Natural killer cell treated with Interleukin-12 subunit alpha and Interleukin-12 subunit beta and Interleukin-15 and Interleukin-18, amount 100 ng/mL, for 72 hours (primary cell): Measurements from ENCODE around the gene OR13J1. TPM values are rescaled to one million over a fixed set of nuclear protein-coding genes. Genes with fewer than 3 reads are reported as not detected.

Experiments
- ATAC-seq, 2 donors: fragments of 150-1000 bp; cut with Tn5 transposase in 1 of 2; sonication (Bioruptor Pico), chemical (Tn5 transposase) in 1 of 2; 2 replicates each; pipeline ENCODE4 v1.10.0; 2021
- DNase-seq: peaks from one replicate; pipeline ENCODE4 v3.0.0; 2022; ENCODE audit warnings: low spot score
- H3K27ac Mint-ChIP-seq, 2 donors: 1 replicate in 1 of 2; 2 replicates in 1 of 2; pipeline ENCODE4 v1.8.0; 2022; ENCODE audit warnings: mixed read lengths in 2 of 2, mild to moderate bottlenecking in 1 of 2, moderate library complexity in 1 of 2
- H3K27me3 Mint-ChIP-seq, 2 donors: 1 replicate in 1 of 2; 2 replicates in 1 of 2; pipeline ENCODE4 v1.8.0; 2022; ENCODE audit warnings: mixed read lengths in 2 of 2
- H3K36me3 Mint-ChIP-seq: one replicate; pipeline ENCODE4 v1.8.0; 2022; ENCODE audit warnings: mixed read lengths
- H3K4me1 Mint-ChIP-seq, 2 donors: 1 replicate in 1 of 2; 2 replicates in 1 of 2; pipeline ENCODE4 v1.8.0; 2022; ENCODE audit warnings: low read depth in 2 of 2, mixed read lengths in 2 of 2, mild to moderate bottlenecking in 1 of 2
- H3K4me3 Mint-ChIP-seq: one replicate; pipeline ENCODE4 v1.8.0; 2022; ENCODE audit warnings: mixed read lengths
- H3K9me3 Mint-ChIP-seq: 2 replicates; pipeline ENCODE4 v1.8.0; 2022; ENCODE audit warnings: mixed read lengths
- total RNA-seq, 2 donors: library from RNA; stranded (reverse); gene quantifications; one replicate each; pipeline ENCODE4 v1.2.3, GENCODE V29; 2022

The OR13J1 gene
- total RNA-seq, 2 donors from 2014 or later = not detected

- Mint-ChIP-seq H3K36me3 (no peaks in the 10 kb centered on the region), H3K27ac (no peak overlapping the region), H3K4me1 (peaks cover 15 to 19% of the 10 kb centered on the region in 2 donors), H3K27me3 (no peaks in the 10 kb centered on the region), H3K9me3 (no peaks in the 10 kb centered on the region), H3K4me3 (peak overlapping the region; percentile 97)
- DNase-seq (no peak), ATAC-seq (no peak)
Measured at GRCh38 chr9:35827486-35827885, 42.7 kb downstream of the OR13J1 start.

GRCh38 chr9:35826071-35826701 is 44.0 kb downstream of the OR13J1 start:
- ATAC-seq = no peak
- Mint-ChIP-seq H3K9me3 (no peaks in the 10 kb centered on the region), H3K27me3 (no peaks in the 10 kb centered on the region), H3K4me1 (peaks cover 15 to 19% of the 10 kb centered on the region in 2 donors), H3K27ac (no peak overlapping the region), H3K36me3 (no peaks in the 10 kb centered on the region), H3K4me3 (no peak overlapping the region)
- DNase-seq = no peak

GRCh38 chr9:35822926-35823325 is 47.3 kb downstream of the OR13J1 start:
- no peak overlapping the region for H3K27ac Mint-ChIP-seq
- no peak overlapping the region for H3K4me3 Mint-ChIP-seq
- peaks cover 0 to 4% of the 10 kb centered on the region in 2 donors for H3K4me1 Mint-ChIP-seq
- H3K27me3 Mint-ChIP-seq = no peaks in the 10 kb centered on the region
- no peaks in the 10 kb centered on the region for H3K36me3 Mint-ChIP-seq
- DNase-seq (no peak), ATAC-seq (no peak)
- H3K9me3 Mint-ChIP-seq = no peaks in the 10 kb centered on the region

GRCh38 chr9:35820076-35820475 is 50.1 kb downstream of the OR13J1 start:
- H3K27me3 Mint-ChIP-seq = no peaks in the 10 kb centered on the region
- H3K4me1 Mint-ChIP-seq = peaks cover 4 to 6% of the 10 kb centered on the region in 2 donors
- no peaks in the 10 kb centered on the region for H3K9me3 Mint-ChIP-seq
- DNase-seq (no peak), ATAC-seq (no peak)
- no peaks in the 10 kb centered on the region for H3K36me3 Mint-ChIP-seq
- no peak overlapping the region for H3K4me3 Mint-ChIP-seq
- no peak overlapping the region for H3K27ac Mint-ChIP-seq

Other genes with a start within 250 kb of the OR13J1 start
- 1 to 10 TPM; 3.5 to 7.1 TPM for gene SIT1, start 219.5 kb downstream of the OR13J1 start, total RNA-seq
- 1,000 to 10,000 TPM; 3,856 to 4,437 TPM for gene RMRP, start 212.4 kb downstream of the OR13J1 start, total RNA-seq
- gene CCDC107, start 212.1 kb downstream of the OR13J1 start, total RNA-seq = 10 to 100 TPM; 12.0 to 21.5 TPM
- gene ARHGEF39, start 205.2 kb downstream of the OR13J1 start, total RNA-seq = 10 to 100 TPM in 1 of 2 donors, 1 to 10 TPM in 1; 4.6 to 14.2 TPM
- gene CA9, start 196.5 kb downstream of the OR13J1 start, total RNA-seq = not detected
- gene TPM2, start 180.5 kb downstream of the OR13J1 start, total RNA-seq = 1 to 10 TPM; 1.4 to 5.9 TPM
- gene TLN1, start 138.2 kb downstream of the OR13J1 start, total RNA-seq = 100 to 1,000 TPM; 490 to 539 TPM
- 10 to 100 TPM; 29.4 to 35.7 TPM for gene CREB3, start 137.7 kb downstream of the OR13J1 start, total RNA-seq
- 10 to 100 TPM; 68.4 to 81.4 TPM for gene GBA2, start 121.2 kb downstream of the OR13J1 start, total RNA-seq
- 10 to 100 TPM; 17.9 to 19.6 TPM for gene RGP1, start 121.1 kb downstream of the OR13J1 start, total RNA-seq
- not detected for gene MSMP, start 116.1 kb downstream of the OR13J1 start, total RNA-seq
- gene NPR2, start 78.8 kb downstream of the OR13J1 start, total RNA-seq = 10 to 100 TPM in 1 of 2 donors, 1 to 10 TPM in 1; 5.0 to 11.3 TPM
- 1 to 10 TPM in 1 of 2 donors, under 1 TPM in 1; 0.19 to 1.6 TPM for gene SPAG8, start 58.1 kb downstream of the OR13J1 start, total RNA-seq
- gene HINT2, start 55.4 kb downstream of the OR13J1 start, total RNA-seq = 10 to 100 TPM; 40.8 to 46.8 TPM
- not detected for gene FAM221B, start 41.7 kb downstream of the OR13J1 start, total RNA-seq
- 1 to 10 TPM; 1.8 TPM for gene TMEM8B, start 41.2 kb downstream of the OR13J1 start, total RNA-seq
- not detected for gene HRCT1, start 35.8 kb upstream of the OR13J1 start, total RNA-seq
- not detected for gene SPAAR, start 39.1 kb upstream of the OR13J1 start, total RNA-seq
- gene OR2S2, start 87.8 kb upstream of the OR13J1 start, total RNA-seq = not detected
- gene RECK, start 166.5 kb upstream of the OR13J1 start, total RNA-seq = 1 to 10 TPM; 4.0 to 7.0 TPM